Measurements from ENCODE around the gene ESR2.

ESR2 gene

GRCh38 chr14:64266239-64266638 is 27.9 kb downstream of the ESR2 start:
- no peak for DNase-seq (ENCODE audit: low read depth in 3 of 3)

GRCh38 chr14:64265222-64265621 is 28.9 kb downstream of the ESR2 start:
- no peak for DNase-seq (ENCODE audit: low read depth in 3 of 3)

GRCh38 chr14:64260418-64260817 is 33.8 kb downstream of the ESR2 start:
- DNase-seq (ENCODE audit: low read depth in 3 of 3), result no peak

GRCh38 chr14:64255756-64256155 is 38.4 kb downstream of the ESR2 start:
- DNase-seq (ENCODE audit: low read depth in 3 of 3), result no peak

- no peak for DNase-seq (ENCODE audit: low read depth in 3 of 3)
Observed at GRCh38 chr14:64253672-64254071, 40.5 kb downstream of the ESR2 start.

- DNase-seq (ENCODE audit: low read depth in 3 of 3), result no peak
Observed at GRCh38 chr14:64249363-64249762, 44.8 kb downstream of the ESR2 start.

- DNase-seq (ENCODE audit: low read depth in 3 of 3), result no peak
Observed at GRCh38 chr14:64248689-64249088, 45.5 kb downstream of the ESR2 start.

- DNase-seq (ENCODE audit: low read depth in 3 of 3), result no peak
Observed at GRCh38 chr14:64247195-64247594, 47.0 kb downstream of the ESR2 start.

GRCh38 chr14:64246688-64247087 is 47.5 kb downstream of the ESR2 start:
- DNase-seq (ENCODE audit: low read depth in 3 of 3), result no peak

GRCh38 chr14:64245491-64245890 is 48.7 kb downstream of the ESR2 start:
- DNase-seq (ENCODE audit: low read depth in 3 of 3), result no peak

GRCh38 chr14:64244279-64244678 is 49.9 kb downstream of the ESR2 start:
- DNase-seq (ENCODE audit: low read depth in 3 of 3), result no peak

GRCh38 chr14:64238631-64239030 is 55.5 kb downstream of the ESR2 start:
- DNase-seq (ENCODE audit: low read depth in 3 of 3), result no peak

GRCh38 chr14:64238049-64238448 is 56.1 kb downstream of the ESR2 start:
- no peak for DNase-seq (ENCODE audit: low read depth in 3 of 3)

GRCh38 chr14:64235652-64236640 is 58.2 kb downstream of the ESR2 start:
- DNase-seq (ENCODE audit: low read depth in 3 of 3), result no peak

GRCh38 chr14:64234877-64235651 is 59.1 kb downstream of the ESR2 start:
- no peak for DNase-seq (ENCODE audit: low read depth in 3 of 3)

GRCh38 chr14:64233531-64234190 is 60.5 kb downstream of the ESR2 start:
- no peak for DNase-seq (ENCODE audit: low read depth in 3 of 3)

- no peak for DNase-seq (ENCODE audit: low read depth in 3 of 3)
Observed at GRCh38 chr14:64232944-64233343, 61.2 kb downstream of the ESR2 start.

GRCh38 chr14:64232095-64232838 is 61.9 kb downstream of the ESR2 start:
- DNase-seq (ENCODE audit: low read depth in 3 of 3), result no peak

- DNase-seq (ENCODE audit: low read depth in 3 of 3), result no peak
Observed at GRCh38 chr14:64229489-64229888, 64.7 kb downstream of the ESR2 start.

GRCh38 chr14:64227856-64228255 is 66.3 kb downstream of the ESR2 start:
- DNase-seq (ENCODE audit: low read depth in 3 of 3), result no peak

- DNase-seq (ENCODE audit: low read depth in 3 of 3), result no peak
Observed at GRCh38 chr14:64225151-64225757, 68.9 kb downstream of the ESR2 start.
